ENCODE data around the gene NPAS2.

The NPAS2 gene

GRCh38 chr2:100940766-100941645, 121.1 kb downstream of the NPAS2 start:
- H3K27ac ChIP-seq = no peak overlapping the region
- TF ChIP-seq CTCF (conservative IDR thresholded peaks at IDR 0.05) = no peak
- no peak for TF ChIP-seq ZFX (IDR thresholded peaks at IDR 0.05)

GRCh38 chr2:100941646-100942240, 121.8 kb downstream of the NPAS2 start:
- TF ChIP-seq ZFX (IDR thresholded peaks at IDR 0.05) = no peak
- TF ChIP-seq CTCF (conservative IDR thresholded peaks at IDR 0.05) = no peak
- no peak overlapping the region for H3K27ac ChIP-seq

- TF ChIP-seq CTCF (conservative IDR thresholded peaks at IDR 0.05) (no peak), ZFX (IDR thresholded peaks at IDR 0.05) (no peak)
- H3K27ac ChIP-seq = no peak overlapping the region
These were observed 124.9 kb downstream of the NPAS2 start for GRCh38 chr2:100944617-100945432.

GRCh38 chr2:100945433-100945740, 125.4 kb downstream of the NPAS2 start:
- no peak for TF ChIP-seq ZFX (IDR thresholded peaks at IDR 0.05)
- no peak for TF ChIP-seq CTCF (conservative IDR thresholded peaks at IDR 0.05)
- H3K27ac ChIP-seq = no peak overlapping the region

GRCh38 chr2:100945930-100946607, 126.1 kb downstream of the NPAS2 start:
- H3K27ac ChIP-seq = no peak overlapping the region
- TF ChIP-seq ZFX (IDR thresholded peaks at IDR 0.05) (no peak), CTCF (conservative IDR thresholded peaks at IDR 0.05) (no peak)

GRCh38 chr2:100948942-100949811, 129.2 kb downstream of the NPAS2 start:
- no peak overlapping the region for H3K27ac ChIP-seq
- TF ChIP-seq CTCF (conservative IDR thresholded peaks at IDR 0.05) = no peak
- no peak for TF ChIP-seq ZFX (IDR thresholded peaks at IDR 0.05)

Data from C4-2B (cell line).